Measurements from ENCODE around the gene ABCB11.
"Not testable (repeated sequence)": the region's sequence is repeated elsewhere in the genome, so short reads cannot be mapped to it uniquely, and the experiment has no call there.

GRCh38 chr2:168882163-168882562 is 149.0 kb downstream of the ABCB11 start:
- not testable (repeated sequence) for TF ChIP-seq CTCF, POLR2A (IDR thresholded peaks at IDR 0.05)

All from vagina (tissue), 2 donors.